H9 (cell line): ENCODE data around the gene DAPK2. TPM values are rescaled to one million over a fixed set of nuclear protein-coding genes. Genes with fewer than 3 reads are reported as not detected.

Experiments
- DNase-seq: peaks from one replicate; pipeline ENCODE4 v3.0.0-alpha.2; 2017
- H2AFZ ChIP-seq: one replicate; pipeline ENCODE4 v1.6.1; 2013; ENCODE audit warnings: mild to moderate bottlenecking, low read length, control low read depth, moderate library complexity
- H2AK5ac ChIP-seq: 2 replicates; pipeline ENCODE4 v1.6.1; 2013; ENCODE audit warnings: low read length, control low read depth, mixed read lengths; ENCODE audit not compliant: insufficient read length
- H2BK120ac ChIP-seq: one replicate; pipeline ENCODE4 v1.6.1; 2013; ENCODE audit warnings: low read depth, mild to moderate bottlenecking, low read length, control low read depth, inconsistent platforms; ENCODE audit not compliant: poor library complexity, severe bottlenecking
- H2BK12ac ChIP-seq: 2 replicates; pipeline ENCODE4 v1.6.1; 2013; ENCODE audit warnings: low read length, control low read depth, mixed read lengths, low read depth; ENCODE audit not compliant: insufficient read length
- H2BK15ac ChIP-seq: 2 replicates; pipeline ENCODE4 v1.6.1; 2013; ENCODE audit warnings: low read depth, low read length, control low read depth
- H2BK20ac ChIP-seq: one replicate; pipeline ENCODE4 v1.6.1; 2013; ENCODE audit warnings: low read depth, mild to moderate bottlenecking, low read length, control low read depth, inconsistent platforms; ENCODE audit not compliant: poor library complexity, severe bottlenecking
- H2BK5ac ChIP-seq: 2 replicates; pipeline ENCODE4 v1.6.1; 2013; ENCODE audit warnings: low read length, control low read depth, mixed read lengths; ENCODE audit not compliant: insufficient read length
- H3K14ac ChIP-seq: 2 replicates; pipeline ENCODE4 v1.6.1; 2013; ENCODE audit warnings: low read length, control low read depth; ENCODE audit not compliant: insufficient read depth
- H3K18ac ChIP-seq: 2 replicates; pipeline ENCODE4 v1.6.1; 2013; ENCODE audit warnings: low read depth, mild to moderate bottlenecking, mixed read lengths, low read length, control low read depth; ENCODE audit not compliant: insufficient read length
- H3K23ac ChIP-seq: 2 replicates; pipeline ENCODE4 v1.6.1; 2013; ENCODE audit warnings: low read length, control low read depth, mixed read lengths, low read depth; ENCODE audit not compliant: insufficient read length
- H3K23me2 ChIP-seq: 2 replicates; pipeline ENCODE4 v1.6.1; 2013; ENCODE audit warnings: low read depth, mild to moderate bottlenecking, mixed read lengths, low read length, control low read depth; ENCODE audit not compliant: insufficient read length, poor library complexity, severe bottlenecking
- H3K27ac ChIP-seq: 2 replicates; pipeline ENCODE4 v1.5.1; 2013; ENCODE audit warnings: low read length, control low read depth, mixed read lengths, low read depth; ENCODE audit not compliant: insufficient read length
- H3K27me3 ChIP-seq: 2 replicates; pipeline ENCODE4 v1.6.1; 2013; ENCODE audit warnings: low read length, control low read depth, inconsistent platforms; ENCODE audit not compliant: insufficient read depth
- H3K4ac ChIP-seq: 2 replicates; pipeline ENCODE4 v1.6.1; 2013; ENCODE audit warnings: low read depth, mild to moderate bottlenecking, control low read depth, inconsistent platforms, low read length, moderate library complexity
- H3K4me1 ChIP-seq: 2 replicates; pipeline ENCODE4 v1.6.1; 2013; ENCODE audit warnings: low read length, control low read depth, inconsistent platforms; ENCODE audit not compliant: insufficient read depth
- H3K4me2 ChIP-seq: 2 replicates; pipeline ENCODE4 v1.6.1; 2013; ENCODE audit warnings: low read length, control low read depth, mixed read lengths; ENCODE audit not compliant: insufficient read length, insufficient read depth
- H3K56ac ChIP-seq: 2 replicates; pipeline ENCODE4 v1.6.1; 2013; ENCODE audit warnings: low read depth, mild to moderate bottlenecking, mixed read lengths, low read length, control low read depth; ENCODE audit not compliant: insufficient read length
- H3K79me1 ChIP-seq: 2 replicates; pipeline ENCODE4 v1.6.1; 2013; ENCODE audit warnings: low read depth, mild to moderate bottlenecking, moderate library complexity, low read length, control low read depth, inconsistent platforms; ENCODE audit not compliant: insufficient read depth, poor library complexity, severe bottlenecking
- H3K79me2 ChIP-seq: 2 replicates; pipeline ENCODE4 v1.6.1; 2013; ENCODE audit warnings: low read length, control low read depth, inconsistent platforms; ENCODE audit not compliant: insufficient read depth
- H3K9ac ChIP-seq: 2 replicates; pipeline ENCODE4 v1.6.1; 2013; ENCODE audit warnings: low read length, control low read depth, mixed read lengths; ENCODE audit not compliant: insufficient read length; ENCODE audit errors: extremely low read depth
- H3K9me3 ChIP-seq: one replicate; pipeline ENCODE4 v1.6.1; 2013; ENCODE audit warnings: low read depth, low read length, inconsistent platforms; ENCODE audit not compliant: control insufficient read depth
- H3T11ph ChIP-seq: one replicate; pipeline ENCODE4 v1.6.1; 2013; ENCODE audit warnings: mild to moderate bottlenecking, low read length, control low read depth, inconsistent platforms
- H4K20me1 ChIP-seq: one replicate; pipeline ENCODE4 v1.6.1; 2013; ENCODE audit not compliant: control insufficient read depth, insufficient read length, insufficient read depth
- H4K5ac ChIP-seq: 2 replicates; pipeline ENCODE4 v1.6.1; 2013; ENCODE audit warnings: low read depth, mild to moderate bottlenecking, mixed read lengths, low read length, control low read depth; ENCODE audit not compliant: insufficient read length
- H4K8ac ChIP-seq: replicated peaks from 2 replicates; pipeline ENCODE4 v1.6.1; 2013; ENCODE audit warnings: low read length, control low read depth, mixed read lengths, low read depth; ENCODE audit not compliant: insufficient read length
- H4K91ac ChIP-seq: 2 replicates; pipeline ENCODE4 v1.6.1; 2013; ENCODE audit warnings: low read depth, mild to moderate bottlenecking, moderate library complexity, mixed read lengths, low read length, control low read depth; ENCODE audit not compliant: insufficient read length
- H3K27ac Mint-ChIP-seq, 3 experiments: 2 replicates in 2 of 3; 3 replicates in 1 of 3; pipeline ENCODE4 v1.8.0; 2020 to 2021; ENCODE audit warnings: mixed read lengths in 3 of 3, mild to moderate bottlenecking in 1 of 3, moderate library complexity in 1 of 3
- H3K27me3 Mint-ChIP-seq: 2 replicates; pipeline ENCODE4 v1.8.0; 2021; ENCODE audit warnings: low read depth, mild to moderate bottlenecking, moderate library complexity, mixed read lengths
- H3K36me3 Mint-ChIP-seq, 3 experiments: 2 replicates in 2 of 3; 3 replicates in 1 of 3; pipeline ENCODE4 v1.8.0; 2020 to 2021; ENCODE audit warnings: low read depth in 3 of 3, mixed read lengths in 3 of 3; ENCODE audit not compliant: insufficient read depth in 1 of 3
- H3K4me1 Mint-ChIP-seq, 2 experiments: 2 replicates each; pipeline ENCODE4 v1.8.0; 2020; ENCODE audit warnings: mixed read lengths in 2 of 2
- H3K4me3 Mint-ChIP-seq, 2 experiments: 2 replicates in 1 of 2; 3 replicates in 1 of 2; pipeline ENCODE4 v1.8.0; 2020 to 2021; ENCODE audit warnings: mild to moderate bottlenecking in 2 of 2, mixed read lengths in 2 of 2, moderate library complexity in 1 of 2
- H3K9me3 Mint-ChIP-seq, 2 experiments: 2 replicates in 1 of 2; 3 replicates in 1 of 2; pipeline ENCODE4 v1.8.0; 2020; ENCODE audit warnings: mild to moderate bottlenecking in 2 of 2, mixed read lengths in 2 of 2, moderate library complexity in 1 of 2
- CTCF ChIP-seq: fragments of 200-600 bp; sonication (generic); conservative IDR thresholded peaks from 3 replicates; pipeline ENCODE4 v1.8.0; 2021; ENCODE audit warnings: antibody characterized with exemption, mild to moderate bottlenecking
- WGBS: extraction: QIAGEN DNeasy Blood & Tissue Kit; methylation state at CpG from one replicate; pipeline ENCODE4 v1.1.7; 2013; ENCODE audit warnings: missing lambda C conversion rate, low lambda C conversion rate, mixed read lengths; ENCODE audit not compliant: insufficient read length; ENCODE audit errors: extremely low coverage; 5-methylcytosine and 5-hydroxymethylcytosine counted together
- total RNA-seq: library from RNA; stranded (reverse); gene quantifications from 2 replicates; pipeline ENCODE4 v1.2.1, GENCODE V29; 2021

DAPK2 gene
- total RNA-seq, 1 experiment from 2014 or later: 3.5 TPM

DNA sequence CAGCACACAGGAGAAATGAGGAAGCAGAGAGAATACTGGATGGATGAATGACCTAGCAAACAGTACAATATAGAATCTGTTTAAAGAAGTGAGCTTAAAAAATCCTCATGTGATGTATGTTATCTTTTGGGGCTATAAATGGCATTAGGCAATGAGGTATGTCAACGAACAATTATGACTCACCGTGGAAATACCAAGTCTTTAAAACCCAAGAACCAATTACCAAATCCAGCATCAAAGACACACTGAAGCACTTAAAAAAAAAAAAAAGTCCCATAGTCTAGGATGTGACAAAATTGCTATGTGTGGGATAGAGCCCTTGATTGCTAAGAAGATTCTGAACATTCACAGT, 176.3 kb downstream of the DAPK2 start:
- H3K27ac ChIP-seq: no peak overlapping the region
- H2BK12ac ChIP-seq: no peak overlapping the region
- H3K14ac ChIP-seq: no peak overlapping the region
- H3K27me3 ChIP-seq: no peaks in the 10 kb centered on the region
- no peak overlapping the region for H4K91ac ChIP-seq
- no peak overlapping the region for H2BK5ac ChIP-seq
- Mint-ChIP-seq H3K4me1 (peaks cover 4 to 5% of the 10 kb centered on the region in 2 experiments), H3K27ac (no peak overlapping the region), H3K27me3 (no peaks in the 10 kb centered on the region; the same call in 1 of the 2 replicates), H3K4me3 (no peak overlapping the region), H3K9me3 (peaks cover 2 to 4% of the 10 kb centered on the region in 2 experiments; a peak in 1 of 5 replicates), H3K36me3 (0 out of 7 replicates have a peak, but pooled peaks cover 0 to 3% (median 0%) of the 10 kb centered on the region in 3 experiments)
- no CpG with 5 or more reads among the region's 2 CpGs for WGBS
- H4K8ac ChIP-seq: no peak overlapping the region
- H3K4me1 ChIP-seq: no peaks in the 10 kb centered on the region
- H2BK20ac ChIP-seq: no peak overlapping the region
- no peaks in the 10 kb centered on the region for H3K79me1 ChIP-seq
- H3K56ac ChIP-seq: no peak overlapping the region
- H3K4me2 ChIP-seq: no peak overlapping the region
- H2AK5ac ChIP-seq: no peak overlapping the region
- H3T11ph ChIP-seq: no peak overlapping the region
- H3K9me3 ChIP-seq: no peaks in the 10 kb centered on the region
- H3K18ac ChIP-seq: no peak overlapping the region
- H2BK120ac ChIP-seq: no peak overlapping the region
- H4K5ac ChIP-seq: no peak overlapping the region
- no peaks in the 10 kb centered on the region for H3K79me2 ChIP-seq
- H3K23ac ChIP-seq: no peak overlapping the region
- H2BK15ac ChIP-seq: no peak overlapping the region
- no peak for DNase-seq
- H3K9ac ChIP-seq: no peak overlapping the region
- no peaks in the 10 kb centered on the region for H3K23me2 ChIP-seq
- no peaks in the 10 kb centered on the region for H4K20me1 ChIP-seq
- H2AFZ ChIP-seq: no peak overlapping the region
- TF ChIP-seq CTCF: no peak
- no peak overlapping the region for H3K4ac ChIP-seq
